GM18505 (cell line): ENCODE data around the gene TM2D1.
"Not testable (repeated sequence)": the region's sequence is repeated elsewhere in the genome, so short reads cannot be mapped to it uniquely, and the experiment has no call there.

Source experiments
- ATAC-seq: cut with Tn5 transposase; IDR thresholded peaks from one replicate; pipeline ENCODE4 v1.9.1; 2021; ENCODE audit not compliant: unreplicated experiment
- POLR2A ChIP-seq: IDR thresholded peaks from 4 replicates; pipeline ENCODE4 v1.6.1; 2011; ENCODE audit warnings: borderline replicate concordance; ENCODE audit not compliant: insufficient read depth, insufficient read length; ENCODE audit errors: extremely low read depth

Gene TM2D1

DNA sequence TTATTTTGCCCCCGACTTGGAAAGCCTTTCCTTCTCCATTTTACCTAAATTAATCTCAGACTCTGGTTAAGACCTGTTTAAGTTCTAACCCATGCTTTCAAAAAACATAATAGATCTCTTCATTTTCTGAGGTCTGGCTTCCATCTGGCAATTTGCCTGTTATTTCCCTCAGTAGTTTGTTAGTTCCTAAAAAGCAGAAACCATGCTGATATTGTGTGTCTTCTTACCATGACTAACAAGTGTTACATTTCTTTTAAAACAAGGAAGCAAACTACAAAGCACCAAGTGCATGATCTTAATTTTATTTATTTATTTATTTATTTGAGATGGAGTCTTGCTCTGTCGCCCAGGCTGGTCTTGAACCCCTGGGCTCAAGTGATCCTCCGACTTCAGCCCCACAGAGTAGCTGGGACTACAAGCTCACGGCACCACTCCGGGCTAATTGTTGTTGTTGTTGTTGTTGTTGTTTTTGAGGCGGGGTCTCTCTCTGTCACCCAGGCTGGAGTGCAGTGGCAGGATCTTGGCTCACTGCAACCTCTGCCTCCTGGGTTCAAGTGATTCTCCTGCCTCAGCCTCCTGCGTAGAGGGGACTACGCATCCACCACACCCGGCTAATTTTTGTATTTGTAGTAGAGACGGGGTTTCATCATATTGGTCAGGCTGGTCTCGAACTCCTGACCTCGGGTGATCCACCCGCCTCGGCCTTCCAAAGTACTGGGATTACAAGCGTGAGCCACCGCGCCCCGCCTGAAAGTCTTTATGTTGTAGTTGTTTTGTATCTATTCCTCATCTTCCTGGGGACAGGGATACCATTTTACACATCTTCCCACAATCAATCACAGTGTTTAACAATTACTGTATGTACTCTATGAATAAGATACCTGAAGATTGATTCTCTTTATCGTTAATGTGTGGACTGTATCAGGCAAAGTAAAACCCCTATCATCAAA lies 16.1 kb upstream of the TM2D1 start:
- no peak for TF ChIP-seq POLR2A
- no peak for ATAC-seq

DNA sequence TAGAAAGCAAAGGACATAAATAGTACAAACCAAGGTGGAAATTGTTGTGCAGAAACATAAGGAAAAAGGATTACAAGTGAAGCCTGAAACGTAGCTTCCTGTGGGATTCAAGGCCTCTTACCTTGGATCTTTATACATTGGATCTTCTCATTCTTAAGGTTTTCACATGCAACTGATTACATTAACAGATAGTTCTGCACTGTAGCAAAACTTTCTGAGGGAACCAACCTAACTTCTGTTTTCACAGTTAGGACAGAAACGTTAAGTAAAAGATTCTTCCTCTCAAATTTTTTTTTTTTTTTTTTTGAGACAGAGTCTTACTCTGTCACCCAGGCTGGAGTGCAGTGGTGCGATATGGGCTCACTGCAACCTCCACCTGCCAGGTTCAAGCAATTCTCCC lies 7.8 kb upstream of the TM2D1 start:
- no peak for TF ChIP-seq POLR2A
- ATAC-seq: no peak

DNA sequence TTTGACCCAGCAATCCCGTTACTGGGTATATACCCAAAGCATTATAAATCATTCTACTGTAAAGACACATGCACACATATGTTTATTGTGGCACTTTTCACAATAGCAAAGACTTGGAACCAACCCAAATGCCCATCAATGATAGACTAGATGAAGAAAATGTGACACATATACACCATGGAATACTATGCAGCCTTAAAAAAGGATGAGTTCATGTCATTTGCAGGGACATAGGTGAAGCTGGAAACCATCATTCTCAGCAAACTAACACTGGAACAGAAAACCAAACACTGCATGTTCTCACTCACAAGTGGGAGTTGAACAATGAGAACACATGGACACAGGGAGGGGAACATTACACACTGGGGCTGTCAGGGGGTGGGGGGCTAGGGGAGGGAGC lies 5.7 kb upstream of the TM2D1 start:
- not testable (repeated sequence) for ATAC-seq

DNA sequence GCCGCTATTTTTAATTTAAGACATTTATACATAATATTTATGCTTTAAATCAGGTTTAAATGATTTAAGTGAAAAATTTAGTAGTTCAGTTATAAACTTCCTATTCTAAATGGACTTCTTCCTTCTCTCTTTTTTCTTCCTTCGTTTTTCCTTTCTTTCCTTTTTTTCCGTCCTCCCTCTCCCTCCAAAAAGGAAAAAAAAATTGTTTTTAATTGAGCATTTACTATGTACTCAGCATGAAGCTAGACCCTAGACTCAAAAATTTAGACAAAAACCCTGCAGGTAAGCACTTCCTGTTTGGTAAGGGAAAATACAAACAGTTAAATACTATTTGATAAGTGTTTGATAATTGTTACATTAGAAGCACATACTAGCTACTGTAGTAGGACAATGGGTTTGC lies 2.6 kb upstream of the TM2D1 start:
- no peak for TF ChIP-seq POLR2A
- no peak for ATAC-seq

DNA sequence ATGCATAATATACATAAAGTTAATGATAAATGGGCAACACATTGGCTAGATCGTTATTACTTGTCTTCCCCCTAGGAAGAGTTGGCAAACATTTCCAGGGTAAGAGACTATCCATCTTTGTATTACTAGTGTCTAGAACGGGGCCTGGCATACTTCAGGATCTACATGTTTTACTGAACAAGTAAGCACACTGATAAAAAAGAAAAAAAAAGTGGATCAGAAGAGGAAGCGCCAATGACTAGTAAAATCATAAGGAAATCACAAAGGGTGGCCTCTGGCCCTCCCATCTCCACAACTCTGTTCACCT lies 482 bp downstream of the TM2D1 start:
- no peak for TF ChIP-seq POLR2A
- ATAC-seq: no peak

DNA sequence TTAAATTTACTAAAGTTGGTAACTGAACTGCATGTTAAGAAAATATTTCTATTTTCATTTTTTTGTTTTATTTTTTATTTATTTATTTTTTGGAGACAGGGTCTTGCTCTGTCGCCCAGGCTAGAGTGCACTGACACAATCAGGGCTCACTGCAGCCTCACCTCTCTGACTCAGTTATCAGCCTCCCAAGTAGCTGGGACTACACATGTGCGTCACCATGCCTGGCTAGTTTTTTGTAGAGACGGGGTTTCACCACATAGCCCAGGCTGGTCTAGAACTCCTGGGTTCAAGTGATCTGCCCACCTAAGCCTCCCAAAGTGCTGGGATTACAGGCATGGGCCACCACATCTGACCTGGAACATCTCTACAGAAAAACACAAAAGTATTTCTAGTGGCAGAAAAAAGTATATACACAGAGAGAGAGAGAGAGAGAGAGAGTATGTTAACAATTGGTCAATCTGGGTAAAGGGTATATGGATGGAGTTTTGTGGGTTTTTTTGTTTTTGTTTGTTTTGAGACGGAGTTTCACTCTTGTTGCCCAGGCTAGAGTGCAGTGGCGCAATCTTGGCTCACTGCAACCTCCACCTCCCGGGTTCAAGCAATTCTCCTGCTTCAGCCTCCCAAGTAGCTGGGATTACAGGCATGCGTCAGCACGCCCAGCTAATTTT lies 5.8 kb downstream of the TM2D1 start:
- not testable (repeated sequence) for ATAC-seq

DNA sequence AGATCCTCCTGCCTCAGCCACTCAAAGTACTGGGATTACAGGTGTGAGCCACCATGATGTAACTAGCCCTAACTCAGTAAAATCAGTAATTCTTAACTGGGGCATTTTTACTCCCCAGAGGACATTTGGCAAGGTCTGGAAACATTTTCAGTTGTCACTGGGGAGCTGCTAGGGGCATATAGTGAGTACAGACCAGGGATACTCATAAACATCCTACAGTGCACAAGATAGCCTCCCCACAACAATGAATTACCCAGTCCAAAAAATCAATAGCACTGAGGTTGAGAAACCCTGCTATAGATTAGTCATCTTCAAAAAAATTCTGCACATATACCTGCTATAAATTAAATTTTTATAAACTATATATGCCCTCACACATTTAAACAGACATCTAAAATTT lies 13.0 kb downstream of the TM2D1 start:
- ATAC-seq: no peak
- no peak for TF ChIP-seq POLR2A

DNA sequence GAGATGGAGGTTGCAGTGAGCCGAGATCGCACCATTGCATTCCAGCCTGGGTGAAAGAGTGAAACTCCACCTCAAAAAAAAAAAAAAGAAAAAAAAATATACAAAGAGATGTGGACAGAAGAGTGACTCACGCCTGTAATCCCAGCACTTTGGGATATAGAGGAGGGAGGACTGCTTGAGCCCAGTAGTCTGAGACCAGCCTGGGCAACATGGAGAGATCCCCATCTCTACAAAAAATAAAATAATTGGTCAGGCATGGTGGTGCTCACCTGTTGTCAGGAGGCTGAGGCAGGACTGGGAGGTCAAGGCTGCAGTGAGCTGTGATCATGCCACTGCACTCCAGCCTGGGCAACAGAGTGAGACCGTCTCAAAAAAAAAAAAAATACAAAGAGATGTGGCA lies 13.7 kb downstream of the TM2D1 start:
- not testable (repeated sequence) for ATAC-seq

DNA sequence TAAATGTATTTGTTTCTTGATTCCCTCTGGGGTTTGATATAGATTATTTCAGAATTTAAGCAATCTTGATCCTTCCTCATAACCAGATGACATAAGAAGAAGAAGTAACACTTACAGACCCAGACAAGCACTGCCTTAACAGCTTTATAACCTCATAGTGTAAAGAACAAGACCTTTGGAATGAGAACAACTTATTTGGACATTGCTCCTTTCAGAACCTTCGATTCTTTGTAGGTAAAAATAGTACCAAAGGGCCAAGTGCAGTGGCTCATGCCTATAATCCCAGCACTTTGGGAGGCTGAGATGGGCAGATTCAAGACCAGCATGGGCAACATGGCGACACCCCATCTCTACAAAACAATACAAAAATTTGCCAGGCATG lies 15.0 kb downstream of the TM2D1 start:
- TF ChIP-seq POLR2A: no peak
- no peak for ATAC-seq

DNA sequence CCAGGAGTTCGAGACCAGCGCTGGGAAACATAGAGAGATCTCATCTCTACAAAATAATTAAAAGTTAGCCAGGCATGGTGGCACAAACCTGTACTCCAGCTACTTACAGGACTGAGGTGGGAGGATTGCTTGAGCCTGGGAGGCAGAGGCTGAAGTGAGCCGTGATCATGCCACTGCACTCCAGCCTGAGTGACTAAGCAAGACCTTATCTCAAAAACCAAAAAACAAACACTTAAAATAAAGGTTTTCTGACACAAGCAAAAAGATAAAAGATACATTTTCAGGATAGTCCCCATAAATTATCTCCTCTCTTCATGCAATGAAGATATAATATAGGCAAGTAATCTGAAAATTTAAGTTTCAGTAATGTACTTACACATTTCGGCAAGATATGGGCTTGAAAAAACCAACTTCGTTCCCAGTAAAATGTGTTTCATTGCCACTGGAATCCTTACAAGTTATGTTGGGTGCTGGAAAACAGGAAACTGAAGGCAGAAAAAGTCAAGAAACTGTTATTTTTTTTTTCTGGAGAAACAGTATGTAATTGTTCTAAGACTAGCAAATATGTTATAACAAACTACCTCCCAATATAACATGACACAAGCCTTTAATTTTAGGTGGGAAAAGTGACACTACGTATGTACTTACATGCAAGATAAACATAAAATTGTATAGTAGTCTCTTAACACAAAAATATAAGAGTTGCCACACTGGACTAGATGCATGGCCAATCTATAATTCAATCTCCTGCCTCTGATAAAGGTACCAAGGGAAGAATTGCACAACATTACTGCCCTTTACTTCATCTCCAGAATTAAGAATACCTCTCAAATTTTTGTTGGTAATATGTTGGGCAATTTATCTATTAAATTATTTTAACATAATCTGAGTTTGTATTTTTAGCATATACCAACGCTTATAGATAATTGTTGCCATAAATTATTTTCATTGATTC lies 15.7 kb downstream of the TM2D1 start:
- ATAC-seq: no peak
- no peak for TF ChIP-seq POLR2A

DNA sequence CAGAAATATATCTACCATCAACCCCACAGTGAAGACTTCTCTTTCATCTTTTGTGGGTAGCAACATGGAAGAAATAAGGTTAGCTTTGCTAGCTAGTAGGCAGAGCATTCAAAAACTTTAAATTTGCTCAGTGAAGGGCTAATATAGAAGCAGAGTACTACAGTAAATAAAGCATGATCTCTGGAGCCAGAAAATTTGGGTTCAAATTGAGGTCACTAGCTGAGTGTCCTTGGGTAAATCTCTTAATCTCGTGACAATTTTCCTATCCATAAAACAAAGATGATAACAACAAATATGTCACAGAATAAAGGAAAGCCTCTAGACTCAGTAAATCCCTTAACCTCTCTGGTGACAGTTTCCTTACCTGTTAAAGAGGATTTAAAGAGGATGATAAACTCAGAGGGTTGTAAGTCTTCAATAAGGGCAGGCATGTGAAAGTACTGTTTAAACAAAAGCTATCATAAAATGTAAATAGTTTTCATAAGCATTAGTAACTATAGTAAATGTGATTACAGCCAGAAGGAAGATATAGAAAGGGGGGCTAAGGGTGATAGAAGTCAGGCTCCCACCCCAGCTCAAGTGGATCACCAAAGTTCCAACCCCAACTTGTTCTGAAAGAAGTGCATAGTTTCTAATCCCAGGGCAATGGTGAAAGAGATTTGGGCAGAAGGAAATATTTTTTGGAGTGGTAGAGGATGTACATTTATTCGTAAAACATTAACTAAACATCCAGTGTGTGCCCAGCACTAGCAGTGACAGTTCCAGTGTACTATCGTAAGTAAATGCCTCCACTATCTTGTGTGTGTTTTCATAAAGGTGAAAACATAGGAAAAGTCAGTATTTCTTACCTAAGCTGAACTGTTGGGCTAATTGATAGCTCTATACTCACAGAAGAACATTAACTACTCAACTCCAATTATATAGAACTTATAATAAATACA lies 24.8 kb downstream of the TM2D1 start:
- no peak for TF ChIP-seq POLR2A
- ATAC-seq: no peak

DNA sequence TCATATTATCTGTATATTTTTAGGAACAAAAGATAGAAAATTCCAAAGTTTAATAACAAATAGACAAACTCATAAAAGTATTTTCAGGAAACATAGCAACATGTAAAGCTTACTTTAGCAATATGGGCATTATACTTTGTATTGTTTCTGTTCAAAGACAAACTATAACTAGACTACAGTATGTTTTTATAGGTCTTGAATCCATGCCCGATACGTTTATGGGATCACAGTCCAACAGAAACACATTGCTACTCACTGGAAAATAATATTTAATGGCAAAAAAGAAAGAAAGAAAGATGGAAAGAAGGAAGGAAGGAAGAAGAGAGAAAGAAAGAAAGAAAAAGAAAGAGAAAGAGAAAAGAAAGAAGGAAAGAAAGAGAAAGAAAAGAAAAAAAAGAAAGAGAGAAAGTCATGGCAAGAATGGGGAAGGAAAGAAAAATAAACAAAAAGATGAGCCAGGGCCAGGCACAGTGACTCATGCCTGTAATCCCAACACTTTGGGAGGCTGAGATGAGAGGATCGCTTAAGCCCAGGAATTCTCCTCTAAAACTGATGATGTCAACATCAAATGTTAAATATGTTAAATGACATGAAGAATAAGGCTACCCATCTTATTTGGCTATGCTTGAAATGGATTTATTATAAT lies 32.7 kb downstream of the TM2D1 start:
- ATAC-seq: no peak
- no peak for TF ChIP-seq POLR2A
